GM12872 (cell line): ENCODE measurements around the gene GRID1.

Experiments used
- CTCF ChIP-seq: IDR thresholded peaks from 3 replicates; pipeline ENCODE4 v1.5.1; 2011; ENCODE audit warnings: low read depth, mild to moderate bottlenecking, low read length, moderate library complexity; ENCODE audit not compliant: insufficient read depth

The GRID1 gene

GRCh38 chr10:86167121-86167761 lies 199.4 kb downstream of the GRID1 start:
- no peak for TF ChIP-seq CTCF

GRCh38 chr10:86165666-86166065 lies 200.9 kb downstream of the GRID1 start:
- TF ChIP-seq CTCF, result no peak

- no peak for TF ChIP-seq CTCF
Measured at GRCh38 chr10:86164960-86165630, 201.5 kb downstream of the GRID1 start.

DNA sequence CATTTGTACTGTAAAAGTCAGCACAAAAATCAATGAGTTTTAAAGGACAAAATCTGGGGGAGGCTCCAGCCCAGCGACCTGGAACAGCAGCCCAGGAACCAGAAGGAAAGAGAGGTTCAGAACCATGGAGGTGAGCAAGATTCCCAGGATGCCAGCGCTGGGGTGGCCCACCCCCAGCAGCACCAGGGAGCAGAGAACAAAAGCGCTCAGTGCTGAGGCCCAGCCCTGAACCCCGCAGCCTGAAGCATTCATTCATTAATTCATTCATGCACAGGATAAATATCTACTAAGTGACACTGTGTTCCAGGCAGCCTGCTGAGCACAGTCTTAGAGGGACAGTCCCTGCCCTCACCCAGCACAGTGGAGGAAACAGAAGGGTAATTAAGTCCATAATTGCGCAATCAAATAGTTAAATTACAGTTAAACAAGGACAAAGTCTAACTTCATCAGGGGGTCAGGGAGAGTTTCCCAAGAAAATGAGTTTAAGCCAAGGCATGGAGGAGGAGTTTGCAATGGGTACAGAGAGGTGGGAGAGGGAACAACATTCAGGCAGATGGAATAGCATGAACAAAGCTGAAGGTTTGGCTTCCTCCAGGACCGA lies 202.3 kb downstream of the GRID1 start:
- TF ChIP-seq CTCF, result no peak

GRCh38 chr10:86163522-86164173 lies 202.9 kb downstream of the GRID1 start:
- no peak for TF ChIP-seq CTCF

DNA sequence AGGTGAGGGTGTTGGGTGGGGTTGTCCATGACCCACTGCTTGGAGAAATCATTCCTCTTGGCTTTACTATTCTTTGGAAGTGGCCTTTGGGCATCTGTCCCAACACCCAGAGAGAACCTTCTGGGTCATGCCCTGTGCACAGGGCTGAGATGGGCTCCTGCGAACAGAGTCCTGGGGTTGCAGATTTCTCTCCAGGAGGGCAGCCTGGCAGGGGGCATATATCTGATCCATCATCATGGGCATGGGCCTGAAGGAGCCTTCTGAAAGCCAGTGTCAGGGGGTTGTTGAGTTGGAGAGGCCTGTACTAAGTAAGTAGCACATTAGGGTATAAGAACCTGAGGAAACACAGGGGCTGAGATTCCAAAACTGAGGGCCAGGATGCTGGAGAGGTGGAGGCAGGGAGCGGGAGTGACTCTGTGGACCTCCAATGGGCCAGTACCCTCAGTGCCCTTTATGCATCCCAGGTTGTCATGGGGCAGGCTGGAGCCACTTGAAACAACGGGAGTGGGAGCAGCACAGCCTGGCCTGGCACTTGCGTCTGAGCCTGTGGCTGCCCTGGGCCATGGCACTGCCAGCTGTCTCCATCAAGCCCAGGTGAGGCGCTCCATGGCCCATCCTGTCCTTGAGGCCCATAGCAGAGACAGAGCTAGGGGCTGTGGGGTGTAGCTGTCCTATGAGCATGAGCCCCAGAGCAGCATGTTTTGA lies 203.7 kb downstream of the GRID1 start:
- no peak for TF ChIP-seq CTCF

DNA sequence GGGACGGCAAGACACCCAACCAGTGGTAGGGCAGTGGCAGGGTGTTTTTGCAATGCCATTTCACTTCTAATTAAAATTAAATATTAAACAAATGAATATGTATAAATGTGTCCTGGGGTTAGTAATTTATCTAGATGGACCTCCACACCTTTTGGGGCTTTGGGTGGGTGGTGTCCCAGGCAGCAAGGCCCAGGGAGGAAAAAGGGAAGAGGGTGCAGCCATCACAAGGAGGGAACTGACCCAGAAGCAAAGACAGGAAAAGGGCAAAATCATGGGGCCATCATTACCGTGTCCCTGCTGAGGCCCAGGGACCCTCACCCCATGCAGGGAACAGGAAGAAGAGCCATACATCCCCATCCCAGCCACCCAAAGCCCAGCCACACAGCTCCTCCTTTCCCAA lies 204.6 kb downstream of the GRID1 start:
- no peak for TF ChIP-seq CTCF
